GM21423 (cell line): Measurements from ENCODE around the gene DLGAP4.
"Not testable (repeated sequence)": the region's sequence is repeated elsewhere in the genome, so short reads cannot be mapped to it uniquely, and the experiment has no call there.

ENCODE experiments used
- ATAC-seq: cut with Tn5 transposase; IDR thresholded peaks from one replicate; pipeline ENCODE4 v1.9.1; 2021; ENCODE audit warnings: mild to moderate bottlenecking, moderate library complexity; ENCODE audit not compliant: unreplicated experiment

Gene DLGAP4

GRCh38 chr20:36487069-36487468, 180.9 kb downstream of the DLGAP4 start:
- ATAC-seq = no peak

GRCh38 chr20:36490191-36490590, 184.1 kb downstream of the DLGAP4 start:
- no peak for ATAC-seq

- peak; percentile 54 for ATAC-seq
Observed at GRCh38 chr20:36491901-36492617, 185.9 kb downstream of the DLGAP4 start.

- no peak for ATAC-seq
Observed at GRCh38 chr20:36493051-36493800, 187.1 kb downstream of the DLGAP4 start.

- ATAC-seq = no peak
Observed at GRCh38 chr20:36493801-36494114, 187.6 kb downstream of the DLGAP4 start.

- ATAC-seq = no peak
Observed at GRCh38 chr20:36496707-36497669, 190.8 kb downstream of the DLGAP4 start.

GRCh38 chr20:36497856-36498255, 191.7 kb downstream of the DLGAP4 start:
- no peak for ATAC-seq

GRCh38 chr20:36498386-36499179, 192.4 kb downstream of the DLGAP4 start:
- ATAC-seq = no peak

- no peak for ATAC-seq
Observed at GRCh38 chr20:36499211-36499610, 193.1 kb downstream of the DLGAP4 start.

- ATAC-seq = no peak
Observed at GRCh38 chr20:36499723-36500501, 193.8 kb downstream of the DLGAP4 start.

- no peak for ATAC-seq
Observed at GRCh38 chr20:36501367-36502006, 195.3 kb downstream of the DLGAP4 start.

GRCh38 chr20:36504295-36504694, 198.2 kb downstream of the DLGAP4 start:
- no peak for ATAC-seq

GRCh38 chr20:36506253-36506652, 200.1 kb downstream of the DLGAP4 start:
- no peak for ATAC-seq

- no peak for ATAC-seq
Observed at GRCh38 chr20:36507746-36508145, 201.6 kb downstream of the DLGAP4 start.

- ATAC-seq = no peak
Observed at GRCh38 chr20:36519012-36519719, 213.0 kb downstream of the DLGAP4 start.

- ATAC-seq = no peak
Observed at GRCh38 chr20:36519944-36520343, 213.8 kb downstream of the DLGAP4 start.

- no peak for ATAC-seq
Observed at GRCh38 chr20:36521526-36521925, 215.4 kb downstream of the DLGAP4 start.

GRCh38 chr20:36522412-36522811, 216.3 kb downstream of the DLGAP4 start:
- not testable (repeated sequence) for ATAC-seq

- ATAC-seq = no peak
Observed at GRCh38 chr20:36523341-36523740, 217.2 kb downstream of the DLGAP4 start.
